IMR-90 (cell line): Measurements from ENCODE around the gene TRIM41. TPM values are rescaled to one million over a fixed set of nuclear protein-coding genes. Genes with fewer than 3 reads are reported as not detected.

Source experiments
- ATAC-seq: fragments of 200-7000 bp; cut with Tn5 transposase; 2 replicates; pipeline ENCODE4 v1.9.1; 2020; ENCODE audit warnings: low read depth, mild to moderate bottlenecking, moderate library complexity
- BruUV-seq: library from RNA; stranded (reverse); fragments of 400-500 nt; replicated peaks from 2 replicates; lab custom pipeline; 2021; lab: Mats Ljungman, UMichigan
- CTCF ChIA-PET: fragments of 300-600 bp; formaldehyde crosslinking; extraction: SDS; loops from one replicate; lab custom pipeline; 2021; ENCODE audit warnings: antibody characterized with exemption; lab: Yijun Ruan, JAX
- POLR2A ChIA-PET: fragments of 300-600 bp; sonication (Branson Sonifier 250); formaldehyde crosslinking; loops from one replicate; lab custom pipeline; 2022; ENCODE audit warnings: antibody characterized with exemption; ENCODE audit not compliant: unreplicated experiment; lab: Charles Lee
- DNase-seq: peaks from one replicate; pipeline ENCODE4 v3.0.0; 2013
- H2AFZ ChIP-seq: replicated peaks from 2 replicates; pipeline ENCODE3; 2013; ENCODE audit warnings: low read length, mild to moderate bottlenecking; ENCODE audit not compliant: poor library complexity
- H2AK5ac ChIP-seq: 2 replicates; pipeline ENCODE4 v1.6.1; 2013; ENCODE audit warnings: low read depth, low read length, inconsistent platforms
- H2AK9ac ChIP-seq: replicated peaks from 2 replicates; pipeline ENCODE3; 2013; ENCODE audit warnings: mild to moderate bottlenecking, low read depth, low read length, moderate library complexity; ENCODE audit not compliant: poor library complexity
- H2BK120ac ChIP-seq: 2 replicates; pipeline ENCODE4 v1.6.1; 2013; ENCODE audit warnings: low read depth, low read length, inconsistent platforms
- H2BK15ac ChIP-seq: 3 replicates; pipeline ENCODE4 v1.6.1; 2013; ENCODE audit warnings: low read depth, low read length, inconsistent platforms
- H2BK20ac ChIP-seq: 2 replicates; pipeline ENCODE4 v1.6.1; 2013; ENCODE audit warnings: low read depth, mild to moderate bottlenecking, inconsistent platforms, low read length, moderate library complexity
- H2BK5ac ChIP-seq: 2 replicates; pipeline ENCODE4 v1.6.1; 2013; ENCODE audit warnings: mild to moderate bottlenecking, low read depth, low read length, inconsistent platforms; ENCODE audit not compliant: poor library complexity, severe bottlenecking
- H3K14ac ChIP-seq: replicated peaks from 2 replicates; pipeline ENCODE4 v1.6.1; 2013; ENCODE audit warnings: low read depth, low read length, inconsistent platforms
- H3K18ac ChIP-seq: 2 replicates; pipeline ENCODE4 v1.6.1; 2013; ENCODE audit warnings: low read depth, low read length, control low read depth
- H3K23ac ChIP-seq: 2 replicates; pipeline ENCODE4 v1.6.1; 2013; ENCODE audit warnings: low read depth, low read length, inconsistent platforms
- H3K27ac ChIP-seq: 2 replicates; pipeline ENCODE4 v1.5.1; 2013; ENCODE audit warnings: mild to moderate bottlenecking, control low read depth, low read length; ENCODE audit not compliant: insufficient read depth
- H3K27me3 ChIP-seq: 2 replicates; pipeline ENCODE4 v1.6.1; 2013; ENCODE audit warnings: low read length; ENCODE audit not compliant: control insufficient read depth, insufficient read depth
- H3K36me3 ChIP-seq: 2 replicates; pipeline ENCODE4 v1.6.1; 2013; ENCODE audit warnings: low read length, mixed read lengths; ENCODE audit not compliant: control insufficient read depth, insufficient read depth
- H3K4ac ChIP-seq: 2 replicates; pipeline ENCODE4 v1.6.1; 2013; ENCODE audit warnings: low read depth, low read length, inconsistent platforms
- H3K4me1 ChIP-seq: 2 replicates; pipeline ENCODE4 v1.6.1; 2013; ENCODE audit warnings: low read length, mixed read lengths; ENCODE audit not compliant: control insufficient read depth, insufficient read depth
- H3K4me2 ChIP-seq: 2 replicates; pipeline ENCODE4 v1.6.1; 2013; ENCODE audit warnings: low read depth, mild to moderate bottlenecking, control low read depth, low read length, moderate library complexity
- H3K4me3 ChIP-seq: 2 replicates; pipeline ENCODE4 v1.5.1; 2013; ENCODE audit warnings: low read depth, mild to moderate bottlenecking, control low read depth, low read length, moderate library complexity; ENCODE audit not compliant: insufficient read depth
- H3K56ac ChIP-seq: 2 replicates; pipeline ENCODE4 v1.6.1; 2013; ENCODE audit warnings: low read length, inconsistent platforms; ENCODE audit not compliant: insufficient read depth; ENCODE audit errors: extremely low read depth
- H3K79me1 ChIP-seq, 2 experiments: 2 replicates each; pipeline ENCODE4 v1.6.1; 2013; ENCODE audit warnings: low read length in 2 of 2, inconsistent platforms in 1 of 2, low read depth in 1 of 2
- H3K9ac ChIP-seq: 2 replicates; pipeline ENCODE4 v1.6.1; 2013; ENCODE audit warnings: low read depth, low read length, control low read depth
- H3K9me1 ChIP-seq: 2 replicates; pipeline ENCODE4 v1.6.1; 2013; ENCODE audit warnings: low read length, inconsistent platforms; ENCODE audit not compliant: insufficient read depth
- H3K9me3 ChIP-seq: 2 replicates; pipeline ENCODE4 v1.6.1; 2013; ENCODE audit warnings: low read length; ENCODE audit not compliant: control insufficient read depth, insufficient read depth
- H4K20me1 ChIP-seq: 2 replicates; pipeline ENCODE4 v1.6.1; 2013; ENCODE audit warnings: low read length, inconsistent platforms; ENCODE audit not compliant: insufficient read depth
- H4K5ac ChIP-seq: 2 replicates; pipeline ENCODE4 v1.6.1; 2013; ENCODE audit warnings: mild to moderate bottlenecking, low read depth, low read length, control low read depth
- H4K8ac ChIP-seq, 2 experiments: 2 replicates each; pipeline ENCODE4 v1.6.1; 2013; ENCODE audit warnings: low read depth in 2 of 2, low read length in 2 of 2, control low read depth in 1 of 2, inconsistent platforms in 1 of 2
- H4K91ac ChIP-seq: 2 replicates; pipeline ENCODE4 v1.6.1; 2013; ENCODE audit warnings: low read depth, low read length, inconsistent platforms; ENCODE audit not compliant: insufficient read depth
- BHLHE40 ChIP-seq: fragments of 150-350 bp; IDR thresholded peaks from 2 replicates; pipeline ENCODE4 v1.6.1; 2016; ENCODE audit warnings: mild to moderate bottlenecking, low read depth, low read length
- CHD1 ChIP-seq: IDR thresholded peaks from 2 replicates; pipeline ENCODE4 v1.6.1; 2012; ENCODE audit warnings: low read depth, low read length, improper control_type of control experiment
- FOS ChIP-seq: fragments of 150-350 bp; IDR thresholded peaks from 2 replicates; pipeline ENCODE4 v1.6.1; 2016; ENCODE audit warnings: low read depth, low read length
- MAFK ChIP-seq: IDR thresholded peaks from 2 replicates; pipeline ENCODE4 v1.6.1; 2012; ENCODE audit warnings: low read depth, low read length, improper control_type of control experiment
- MAZ ChIP-seq: IDR thresholded peaks from 2 replicates; pipeline ENCODE4 v1.6.1; 2012; ENCODE audit warnings: low read depth, mild to moderate bottlenecking, low read length, improper control_type of control experiment, moderate library complexity, borderline replicate concordance
- MXI1 ChIP-seq: IDR thresholded peaks from 2 replicates; pipeline ENCODE4 v1.6.1; 2012; ENCODE audit warnings: low read depth, mild to moderate bottlenecking, low read length, moderate library complexity, borderline replicate concordance
- POLR2A ChIP-seq: IDR thresholded peaks from 2 replicates; pipeline ENCODE4 v1.6.1; 2012; ENCODE audit warnings: mild to moderate bottlenecking, low read depth, low read length
- RAD21 ChIP-seq: IDR thresholded peaks from 2 replicates; pipeline ENCODE4 v1.6.1; 2012; ENCODE audit warnings: low read length, improper control_type of control experiment
- RFX5 ChIP-seq: IDR thresholded peaks from 2 replicates; pipeline ENCODE4 v1.8.0; 2012; ENCODE audit warnings: low read depth, mild to moderate bottlenecking, low read length, moderate library complexity
- WGBS, 2 experiments: methylation state at CpG; one replicate each; pipeline versions ENCODE4 v1.1.5 to v1.1.7; 2013; ENCODE audit warnings: missing lambda C conversion rate in 2 of 2; ENCODE audit not compliant: insufficient read length in 1 of 2; ENCODE audit errors: extremely low coverage in 2 of 2; 5-methylcytosine and 5-hydroxymethylcytosine counted together
- dilution Hi-C: fragments of 300-500 bp; cut with HindIII; formaldehyde crosslinking; loops from one replicate; pipeline ENCODE4 v1.14.3; 2018; ENCODE audit warnings: low sequenced_read_pairs; ENCODE audit not compliant: unreplicated experiment
- in situ Hi-C: fragments of 300-500 bp; cut with MboI; formaldehyde crosslinking; loops from 3 replicates; pipeline ENCODE4 v1.14.3; 2019; ENCODE audit warnings: low sequenced_read_pairs, inconsistent platforms, mixed read lengths
- intact Hi-C: fragments of 100-400 bp; cut with micrococcal nuclease; formaldehyde crosslinking; loops from 2 replicates; pipeline ENCODE4 v1.10.0; 2022
- polyA plus RNA-seq, 3 experiments: library from polyadenylated mRNA; depleted of rRNA; stranded (reverse); fragments of >200 nt; gene quantifications; 2 replicates each; pipeline ENCODE4 v1.2.3, GENCODE V29; 2012; ENCODE audit warnings: low replicate concordance in 1 of 3
- total RNA-seq: library from RNA; depleted of rRNA; stranded (reverse); fragments of >200 nt; gene quantifications from 2 replicates; pipeline ENCODE4 v1.2.3, GENCODE V29; 2012
- TF ChIP-seq, protein P1 (sequence below): fragments of 150-350 bp; IDR thresholded peaks from 2 replicates; pipeline ENCODE4 v1.6.1; 2016; ENCODE audit warnings: low read depth, mild to moderate bottlenecking, low read length, moderate library complexity, borderline replicate concordance
- TF ChIP-seq, protein P2 (sequence below): fragments of 150-350 bp; IDR thresholded peaks from 2 replicates; pipeline ENCODE4 v1.6.1; 2017; ENCODE audit warnings: mild to moderate bottlenecking, antibody characterized with exemption, low read length, low read depth

TRIM41 gene
- total and polyA plus RNA-seq, 2 of the 4 experiments (the other 2 are of a cell fraction), result 5.9 to 15.7 TPM

DNA sequence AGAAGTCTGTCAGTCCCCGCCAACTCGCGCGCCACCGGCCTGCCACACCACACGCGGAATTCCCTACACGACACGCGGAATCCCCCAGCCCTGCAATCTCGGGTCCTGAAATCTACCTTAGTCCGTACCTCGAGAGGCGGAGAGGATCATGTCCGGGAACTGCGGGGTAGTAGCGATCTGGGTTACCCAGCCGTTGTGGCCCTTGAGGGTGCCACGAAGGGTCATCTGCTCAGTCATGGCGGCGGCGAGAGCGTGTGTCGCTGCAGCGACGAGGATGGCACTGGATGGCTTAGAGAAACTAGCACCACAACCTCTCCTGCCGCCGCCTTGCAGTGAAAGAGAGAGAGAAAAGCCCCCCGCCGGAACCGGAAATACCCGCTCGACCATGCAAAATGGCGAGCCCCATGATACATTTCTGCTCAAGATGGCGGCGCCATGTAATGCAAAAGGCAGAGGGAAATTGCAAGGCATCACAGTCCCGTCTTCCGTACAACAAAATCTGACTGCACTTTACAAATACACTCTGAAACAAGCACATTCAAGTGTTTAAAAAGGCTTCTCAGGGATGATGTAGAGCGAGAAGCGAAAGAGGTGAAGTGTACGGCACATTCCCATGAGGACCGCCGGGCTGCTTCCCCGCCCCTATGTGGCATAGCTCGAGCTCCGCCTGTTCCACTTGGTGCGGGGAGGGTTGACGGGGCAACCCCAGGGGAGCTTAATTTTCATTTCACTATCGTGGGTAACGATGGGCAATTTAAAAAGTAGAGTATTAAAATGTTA is 20.7 kb downstream of the TRIM41 start, which contains the start of gene RACK1:
Gene RACK1, minus strand, starts transcription at position 343 of the 780 bp plus-strand sequence. Its CDS starts 106 bp downstream, at position 237.
- peaks cover 39% of the 10 kb centered on the region for H3K36me3 ChIP-seq
- peak within 1 kb of the TSS; percentile 95 for H2BK120ac ChIP-seq
- peak within 1 kb of the TSS; percentile 93 for H2AK5ac ChIP-seq
- ATAC-seq (peak; percentile 67), DNase-seq (peak; percentile 85)
- peak within 1 kb of the TSS; percentile 99 for H2AK9ac ChIP-seq
- H3K9me3 ChIP-seq, result no peaks in the 10 kb centered on the region
- in situ Hi-C loops (no loop called here), intact Hi-C loops (loop anchor here (1.0 kb wide), 2 partner anchors 20 to 36 kb away; partner anchors contain the start of gene TRIM41), dilution Hi-C loops (no loop called here)
- H2AFZ ChIP-seq, result peak within 1 kb of the TSS; percentile 90
- TSS peak; percentile 44 for BruUV-seq
- H4K8ac ChIP-seq, result peak within 1 kb of the TSS; percentile 89 to 97
- peaks cover 59% of the 10 kb centered on the region for H4K20me1 ChIP-seq
- peak within 1 kb of the TSS; percentile 85 for H3K4me3 ChIP-seq
- peak within 1 kb of the TSS; percentile 82; the same call in 2 of the 3 replicates for H2BK15ac ChIP-seq
- peak within 1 kb of the TSS; percentile 98 for H3K23ac ChIP-seq
- 1% methylated on average over 25 of the region's 50 CpGs; no CpG with 5 or more reads in 1 of the 2 experiments for WGBS, 2 experiments
- H3K4ac ChIP-seq, result peak within 1 kb of the TSS; percentile 94
- peak within 1 kb of the TSS; percentile 95 for H2BK5ac ChIP-seq
- peak within 1 kb of the TSS; percentile 83 for H2BK20ac ChIP-seq
- ChIA-PET CTCF (no interaction called here), POLR2A (interaction anchor here (0.5 to 0.7 kb wide), 2 partner anchors 9 to 434 kb away, joined by 4 read pairs; no protein-coding TSS in a partner anchor)
- H3K79me1 ChIP-seq, result peaks cover 18 to 53% of the 10 kb centered on the region in 2 experiments
- TF ChIP-seq POLR2A (peak; percentile 97), FOS (no peak), RAD21 (no peak), RFX5 (no peak), CHD1 (0 out of 2 replicates have a peak, but pooled peaks have one; percentile 86), MXI1 (peak; percentile 69; the same call in 1 of the 2 replicates), MAFK (no peak), MAZ (peak; percentile 77), BHLHE40 (peak; percentile 66)
- TF ChIP-seq, protein P1, sequence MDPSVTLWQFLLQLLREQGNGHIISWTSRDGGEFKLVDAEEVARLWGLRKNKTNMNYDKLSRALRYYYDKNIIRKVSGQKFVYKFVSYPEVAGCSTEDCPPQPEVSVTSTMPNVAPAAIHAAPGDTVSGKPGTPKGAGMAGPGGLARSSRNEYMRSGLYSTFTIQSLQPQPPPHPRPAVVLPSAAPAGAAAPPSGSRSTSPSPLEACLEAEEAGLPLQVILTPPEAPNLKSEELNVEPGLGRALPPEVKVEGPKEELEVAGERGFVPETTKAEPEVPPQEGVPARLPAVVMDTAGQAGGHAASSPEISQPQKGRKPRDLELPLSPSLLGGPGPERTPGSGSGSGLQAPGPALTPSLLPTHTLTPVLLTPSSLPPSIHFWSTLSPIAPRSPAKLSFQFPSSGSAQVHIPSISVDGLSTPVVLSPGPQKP, result no peak
- TF ChIP-seq, protein P2, sequence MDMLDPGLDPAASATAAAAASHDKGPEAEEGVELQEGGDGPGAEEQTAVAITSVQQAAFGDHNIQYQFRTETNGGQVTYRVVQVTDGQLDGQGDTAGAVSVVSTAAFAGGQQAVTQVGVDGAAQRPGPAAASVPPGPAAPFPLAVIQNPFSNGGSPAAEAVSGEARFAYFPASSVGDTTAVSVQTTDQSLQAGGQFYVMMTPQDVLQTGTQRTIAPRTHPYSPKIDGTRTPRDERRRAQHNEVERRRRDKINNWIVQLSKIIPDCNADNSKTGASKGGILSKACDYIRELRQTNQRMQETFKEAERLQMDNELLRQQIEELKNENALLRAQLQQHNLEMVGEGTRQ, result no peak
- H3K27ac ChIP-seq, result peak within 1 kb of the TSS; percentile 88
- peak within 1 kb of the TSS; percentile 91 for H3K9ac ChIP-seq
- H3K14ac ChIP-seq, result peak within 1 kb of the TSS; percentile 94
- H4K5ac ChIP-seq, result peak within 1 kb of the TSS; percentile 94
- peak within 1 kb of the TSS; percentile 99 for H3K4me2 ChIP-seq
- H3K4me1 ChIP-seq, result peaks cover 18% of the 10 kb centered on the region
- H3K27me3 ChIP-seq, result no peaks in the 10 kb centered on the region
- peaks cover 28% of the 10 kb centered on the region for H3K9me1 ChIP-seq
- peak within 1 kb of the TSS; percentile 93 for H3K56ac ChIP-seq
- peak within 1 kb of the TSS; percentile 92 for H3K18ac ChIP-seq
- peak within 1 kb of the TSS; percentile 98 for H4K91ac ChIP-seq
